ENCODE measurements around the gene TSPAN3.

DNA sequence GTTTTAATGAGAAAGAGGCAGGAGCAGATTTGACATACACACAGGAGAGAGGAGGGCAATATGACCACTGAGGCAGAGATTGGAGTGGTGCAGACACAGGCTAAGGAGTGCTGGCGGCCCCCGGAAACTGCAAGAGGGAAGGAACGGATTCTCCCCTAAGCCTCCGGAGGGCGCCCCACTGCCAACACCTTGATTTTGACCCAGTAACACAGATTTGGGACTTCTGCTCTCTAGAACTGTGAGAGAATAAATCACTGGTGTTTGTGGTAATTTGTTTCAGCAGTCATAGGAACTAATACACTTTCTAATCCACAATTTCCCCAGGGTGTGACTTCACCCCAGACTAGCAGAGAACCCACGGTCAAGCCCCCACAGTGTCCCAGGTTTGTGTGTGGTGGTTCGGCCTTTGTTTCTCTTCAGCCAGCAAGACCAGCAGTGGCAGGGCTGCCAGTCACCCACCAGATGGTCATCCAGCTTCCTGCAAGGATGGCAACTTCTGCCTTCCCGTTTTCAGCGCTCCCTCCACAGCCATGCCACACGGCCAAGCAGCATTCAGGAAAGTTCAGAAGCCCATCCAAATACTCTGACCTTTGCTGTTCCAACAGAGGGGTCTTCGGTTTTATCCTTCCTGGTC lies 23.6 kb upstream of the TSPAN3 start:
- TF ChIP-seq CTCF (IDR thresholded peaks at IDR 0.05): no peak
- TF ChIP-seq POLR2A (IDR thresholded peaks at IDR 0.05; ENCODE audit: low read depth): no peak

All from esophagus muscularis mucosa (tissue), 3 donors.